NCI-H69 (cell line): ENCODE data around the gene THTPA.

Experiments
- DNase-seq: peaks from one replicate; lab custom pipeline; 2025; lab: John Stamatoyannopoulos, UW

THTPA gene, protein sequence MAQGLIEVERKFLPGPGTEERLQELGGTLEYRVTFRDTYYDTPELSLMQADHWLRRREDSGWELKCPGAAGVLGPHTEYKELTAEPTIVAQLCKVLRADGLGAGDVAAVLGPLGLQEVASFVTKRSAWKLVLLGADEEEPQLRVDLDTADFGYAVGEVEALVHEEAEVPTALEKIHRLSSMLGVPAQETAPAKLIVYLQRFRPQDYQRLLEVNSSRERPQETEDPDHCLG

DNA sequence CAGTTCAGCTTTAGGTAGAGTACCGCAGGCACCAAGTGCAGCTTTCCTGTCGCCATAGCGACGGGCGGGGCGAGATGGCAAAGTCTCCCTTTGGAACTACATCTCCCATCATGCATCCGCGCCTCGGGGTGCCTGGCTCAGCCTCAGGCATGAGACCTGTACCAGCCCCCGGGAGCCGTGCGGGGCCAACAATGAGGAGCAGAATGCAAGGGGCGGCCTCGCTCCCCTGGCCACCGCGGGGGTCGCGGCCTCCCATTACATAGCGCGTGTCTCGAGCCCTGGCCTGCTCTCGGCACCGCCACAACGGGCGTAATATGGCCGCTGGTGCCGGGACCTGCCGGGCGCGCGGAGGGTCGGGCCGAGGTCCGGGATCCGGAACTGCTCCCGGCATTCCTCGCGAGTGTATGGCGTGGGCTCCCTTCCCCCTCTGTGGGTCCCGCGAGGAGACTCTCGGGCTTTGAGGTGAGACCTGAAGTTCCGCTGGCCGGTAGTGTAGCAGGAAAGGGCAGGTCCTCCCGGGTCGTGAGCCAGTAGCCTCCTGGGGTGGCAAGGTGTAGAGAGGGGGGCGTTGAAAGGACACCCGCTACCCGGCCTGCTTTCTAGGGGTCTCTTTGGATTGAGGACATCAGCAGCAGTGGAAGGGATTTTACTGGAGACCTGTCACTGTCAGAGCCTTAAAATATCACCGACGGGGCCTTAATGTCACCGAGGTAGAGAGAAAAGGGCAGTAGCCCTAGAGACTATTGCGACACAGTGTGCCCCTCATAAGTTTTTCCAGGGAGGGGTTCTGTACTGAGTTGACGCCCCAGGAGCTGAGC lies at the start of gene THTPA:
THTPA (plus strand) TSS at position 390 of the 818 bp plus-strand sequence. CDS start 487 bp downstream, outside the sequence.
- peak; percentile 97 for DNase-seq

DNA sequence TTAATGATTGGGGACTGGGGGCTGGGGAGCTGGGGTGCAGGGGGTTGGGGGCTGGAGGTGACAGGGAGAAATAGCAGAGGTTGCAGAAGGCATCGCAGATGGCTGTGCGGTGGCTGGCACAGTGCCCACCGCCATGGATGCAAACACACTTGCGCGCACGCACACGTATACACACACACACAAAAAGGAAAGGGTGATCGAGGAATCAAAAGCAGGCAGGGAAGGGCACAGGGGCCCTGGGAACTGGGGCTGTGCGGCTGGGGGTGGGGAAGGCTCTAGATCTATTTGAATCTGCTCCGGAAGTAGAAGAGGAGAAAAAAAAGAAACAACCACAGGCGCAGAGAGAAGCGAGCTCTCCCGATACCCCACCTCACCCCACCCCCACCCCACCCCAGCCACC lies 43.9 kb upstream of the THTPA start:
- peak; percentile 87 for DNase-seq

DNA sequence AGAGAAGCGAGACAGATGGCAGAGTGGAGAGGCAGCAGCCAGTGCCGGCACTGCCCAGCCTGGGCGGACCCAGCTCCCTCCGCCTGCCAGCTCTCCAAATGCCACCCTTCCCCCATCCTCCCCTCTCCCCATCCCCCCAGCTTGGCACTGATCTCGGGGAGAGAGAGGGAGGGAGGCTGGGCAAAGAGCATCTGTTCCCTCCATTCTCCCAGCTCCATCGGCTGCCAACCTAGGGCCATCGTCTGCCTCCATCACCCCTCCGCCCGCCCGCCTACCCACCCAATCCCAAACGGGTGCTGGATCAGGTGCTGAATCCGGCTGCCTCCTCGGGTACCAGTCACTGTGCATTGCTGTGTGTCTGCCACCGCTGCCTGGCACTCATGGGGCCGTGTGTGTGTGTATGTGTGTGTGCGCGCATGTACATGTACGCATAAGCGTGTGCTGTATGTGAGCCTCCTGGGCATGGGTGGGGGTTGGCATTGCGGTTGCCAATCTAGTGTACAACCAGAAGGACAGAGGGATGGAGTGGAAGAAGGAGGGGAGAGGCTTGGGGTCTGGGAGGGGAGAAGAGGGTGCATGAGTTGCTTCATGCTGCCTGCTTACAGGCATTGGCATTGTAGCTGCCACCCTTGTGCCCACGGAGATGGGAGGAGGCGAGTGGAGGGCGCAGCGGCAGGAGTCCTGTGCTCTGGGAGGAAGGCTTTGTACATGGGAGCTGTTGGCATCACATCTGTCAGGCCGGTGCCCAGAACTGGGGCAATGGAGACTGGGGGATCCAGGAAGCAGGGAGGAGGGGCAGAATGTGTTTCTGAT lies 42.9 kb upstream of the THTPA start:
- DNase-seq: peak; percentile 95

DNA sequence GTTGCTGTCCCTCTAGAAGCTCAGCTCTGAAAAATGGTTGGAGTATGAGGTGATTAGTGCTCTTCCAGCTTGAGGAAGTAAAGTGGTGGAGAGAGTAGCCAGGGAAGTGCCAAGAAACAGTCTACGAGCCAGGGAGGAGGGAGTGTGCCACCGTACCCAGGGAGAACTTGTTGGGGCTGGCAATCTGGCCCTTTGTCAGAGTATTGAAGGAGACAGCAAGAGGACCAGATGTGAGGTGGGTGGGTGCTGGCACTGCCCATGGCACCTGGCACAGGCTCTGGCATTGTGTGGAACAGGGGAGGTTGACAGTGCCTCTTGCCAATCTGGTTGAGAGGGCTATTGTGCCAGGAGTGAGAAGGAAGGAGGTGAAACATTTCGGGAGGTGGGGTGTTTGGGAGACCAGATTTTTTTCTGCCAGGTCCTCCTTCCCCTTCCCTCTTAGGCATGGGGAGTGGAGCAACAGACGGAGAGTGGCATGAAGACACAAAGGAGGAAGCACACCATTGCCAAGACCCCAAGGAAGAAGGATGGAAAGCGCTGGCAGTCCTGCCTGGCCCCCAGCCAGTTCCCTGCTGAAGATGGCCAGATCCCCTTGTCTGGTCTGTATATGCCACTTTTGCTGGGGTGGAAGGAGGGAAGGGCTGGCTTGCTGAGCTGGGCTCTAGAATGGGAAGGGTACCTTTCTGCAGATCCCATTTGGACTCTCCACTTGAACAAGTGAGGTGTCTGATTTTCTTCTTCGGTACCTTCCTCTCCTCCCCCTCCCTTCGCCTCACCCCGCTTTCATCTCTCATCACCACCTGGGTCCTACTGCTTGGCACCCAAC lies 42.0 kb upstream of the THTPA start:
- DNase-seq: peak; percentile 80

DNA sequence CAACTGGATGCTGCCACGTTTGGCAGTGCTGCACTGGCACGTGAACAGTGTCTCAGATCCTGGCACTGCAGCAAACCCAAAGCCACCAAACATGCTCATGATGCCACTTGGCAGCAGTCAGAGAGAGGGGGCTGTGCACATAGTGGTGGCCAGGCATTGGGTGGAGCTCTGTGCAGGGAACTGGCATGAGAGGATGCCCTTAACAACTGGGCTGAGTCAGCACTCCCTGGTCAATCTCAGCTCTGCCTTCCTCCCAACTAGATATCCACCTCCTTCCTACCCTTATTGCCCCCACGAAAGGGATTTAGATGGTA lies 41.5 kb upstream of the THTPA start:
- DNase-seq: peak; percentile 65

DNA sequence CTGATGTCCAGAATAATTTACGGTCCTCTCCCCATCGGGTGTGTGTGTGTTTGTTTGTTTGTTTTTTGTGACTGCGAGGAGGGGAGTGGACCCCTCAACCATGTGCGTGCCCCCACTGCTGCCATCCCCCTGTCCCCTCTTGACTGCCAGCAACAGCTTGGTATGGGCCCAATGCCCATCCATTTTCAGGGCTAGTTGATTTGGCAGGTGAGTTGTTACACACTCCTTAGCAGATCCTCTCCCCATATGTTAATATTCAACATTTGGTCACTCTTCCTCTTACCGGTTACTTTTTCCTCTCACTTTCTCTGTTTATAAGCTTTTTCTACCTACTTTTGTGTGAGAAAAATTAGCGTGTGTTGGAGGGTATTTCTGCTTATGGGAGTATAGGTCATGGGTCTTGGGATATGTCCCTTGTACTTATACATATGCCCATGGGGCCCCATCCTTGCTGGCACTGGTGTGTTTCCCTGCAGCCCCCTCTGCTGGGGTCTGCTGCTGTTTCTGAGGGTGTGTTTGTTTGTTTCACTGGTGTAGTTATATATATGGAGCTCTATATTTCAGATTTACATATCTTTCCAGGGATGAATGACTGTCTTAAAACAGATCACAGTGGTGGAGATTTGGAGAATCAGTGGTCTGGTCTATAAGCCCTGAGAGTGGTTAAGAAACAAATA lies 38.3 kb upstream of the THTPA start:
- peak; percentile 22 for DNase-seq

DNA sequence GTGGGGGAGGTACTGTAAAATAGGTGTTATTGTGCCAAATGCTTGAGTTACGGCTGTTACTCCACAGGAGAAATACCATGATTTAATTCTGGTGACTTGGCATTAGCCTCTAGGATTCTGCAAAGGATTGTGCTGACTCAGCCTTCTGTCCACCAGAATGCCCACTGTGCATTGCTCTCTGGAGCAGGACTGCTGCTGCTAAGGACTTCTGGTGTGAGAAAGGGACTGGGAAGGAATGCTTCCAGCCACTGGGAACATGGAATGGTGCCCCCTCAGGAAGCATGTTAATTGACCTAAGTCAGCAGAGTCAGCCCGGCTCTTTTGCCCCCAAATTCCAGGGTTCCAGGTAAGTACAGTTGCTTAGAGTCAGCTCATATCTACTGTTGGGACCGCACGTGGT lies 37.4 kb upstream of the THTPA start:
- DNase-seq: no peak

DNA sequence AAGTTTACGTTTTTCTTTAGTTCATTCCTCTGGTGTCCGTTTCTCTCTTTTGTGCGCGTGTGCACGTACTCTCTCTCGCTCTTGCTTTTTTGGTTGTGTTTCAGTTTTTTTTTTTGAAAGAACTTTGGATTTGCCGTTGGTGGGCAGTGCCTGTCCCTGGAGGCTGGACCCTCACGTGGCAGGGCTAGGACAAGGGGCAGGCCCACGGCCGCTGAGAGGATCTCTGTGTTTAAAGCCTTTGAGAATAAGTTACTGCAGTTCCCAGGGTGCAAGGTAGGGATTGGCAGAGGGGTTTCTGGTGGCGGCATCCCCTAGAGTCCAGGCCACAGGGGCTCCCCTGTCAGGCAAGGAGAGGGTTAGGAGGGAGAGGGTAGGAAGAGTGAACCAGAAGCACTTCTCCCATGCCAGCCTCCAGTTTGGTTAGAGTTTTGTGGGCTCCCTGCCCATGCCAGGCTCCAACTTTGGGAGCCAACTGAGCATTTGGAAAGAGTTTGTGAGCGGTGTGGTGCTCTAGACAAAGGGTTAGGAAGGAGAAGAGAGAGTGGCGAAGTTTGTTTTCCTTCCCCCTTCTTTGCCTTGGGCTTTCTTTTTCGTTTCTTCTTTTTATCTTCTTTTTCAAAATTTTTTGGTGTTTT lies 35.1 kb upstream of the THTPA start:
- no peak for DNase-seq

DNA sequence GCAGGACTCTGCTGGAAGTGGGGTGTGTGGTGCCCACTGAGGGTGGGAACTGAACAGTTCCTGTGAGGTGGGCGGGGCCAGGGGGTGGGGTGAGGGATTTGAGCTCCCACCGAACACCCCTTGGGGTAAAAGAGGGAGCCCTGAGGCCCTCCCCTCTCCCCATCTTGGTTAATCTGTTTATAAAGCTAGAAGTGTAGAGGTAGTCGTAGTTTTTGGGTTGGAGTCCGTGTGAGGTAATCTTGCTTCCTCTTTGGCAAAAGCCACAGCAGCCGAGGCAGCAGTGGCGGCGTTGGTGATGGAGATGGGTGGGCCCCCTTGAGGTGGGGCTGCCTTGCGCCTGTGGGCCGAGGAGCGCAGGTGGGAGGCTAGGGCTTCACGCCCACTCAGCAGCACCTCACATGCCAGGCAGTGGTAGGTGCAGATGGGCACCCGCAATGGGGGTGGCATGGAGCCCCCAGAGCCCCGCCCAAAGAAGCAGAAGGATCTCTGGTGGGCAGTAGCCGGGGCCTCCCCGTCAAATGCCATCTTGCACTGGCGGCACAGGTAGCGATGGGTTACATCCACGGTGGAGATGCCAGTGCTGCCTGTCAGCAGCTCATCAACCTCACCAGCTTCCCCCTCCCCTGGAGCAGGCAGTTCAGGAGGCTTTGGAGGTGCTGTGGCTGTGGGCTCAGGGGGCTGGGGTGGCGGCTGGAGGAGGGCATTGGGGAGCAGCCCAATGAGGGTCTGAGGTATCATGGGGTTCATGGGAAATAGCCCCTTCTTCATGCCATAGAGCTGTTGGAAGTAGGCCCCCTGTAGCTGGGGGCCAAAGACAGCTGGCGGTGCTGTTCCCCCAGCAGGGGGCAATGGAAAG lies 34.1 kb upstream of the THTPA start:
- DNase-seq: no peak

DNA sequence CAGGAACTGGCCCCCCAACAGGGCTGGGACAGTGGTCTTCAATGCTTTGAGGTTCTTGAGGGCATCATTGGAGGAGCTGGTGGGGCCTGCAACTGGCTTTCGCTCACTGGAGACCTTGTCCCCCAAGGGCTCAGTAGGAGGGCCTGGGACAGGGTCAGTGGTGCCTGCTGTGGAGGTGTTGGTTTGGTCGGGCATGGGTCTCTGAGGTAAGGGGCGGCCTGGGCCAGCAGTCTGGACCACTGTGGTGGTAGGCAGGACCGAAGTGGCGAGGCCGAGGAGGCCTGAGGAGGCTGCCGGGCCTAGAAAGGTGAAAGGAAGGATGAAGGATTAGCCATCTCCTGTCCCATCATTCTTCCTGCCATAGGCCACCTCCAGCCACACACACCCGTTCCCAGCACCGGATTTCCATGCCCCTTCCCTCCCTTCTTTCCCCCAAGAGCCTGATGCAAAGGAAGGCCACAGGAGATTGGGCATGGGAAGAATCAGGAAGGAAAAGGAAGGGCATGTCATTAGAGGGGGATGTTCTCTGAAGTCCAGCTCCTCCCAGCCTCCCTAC lies 33.4 kb upstream of the THTPA start:
- DNase-seq: no peak

DNA sequence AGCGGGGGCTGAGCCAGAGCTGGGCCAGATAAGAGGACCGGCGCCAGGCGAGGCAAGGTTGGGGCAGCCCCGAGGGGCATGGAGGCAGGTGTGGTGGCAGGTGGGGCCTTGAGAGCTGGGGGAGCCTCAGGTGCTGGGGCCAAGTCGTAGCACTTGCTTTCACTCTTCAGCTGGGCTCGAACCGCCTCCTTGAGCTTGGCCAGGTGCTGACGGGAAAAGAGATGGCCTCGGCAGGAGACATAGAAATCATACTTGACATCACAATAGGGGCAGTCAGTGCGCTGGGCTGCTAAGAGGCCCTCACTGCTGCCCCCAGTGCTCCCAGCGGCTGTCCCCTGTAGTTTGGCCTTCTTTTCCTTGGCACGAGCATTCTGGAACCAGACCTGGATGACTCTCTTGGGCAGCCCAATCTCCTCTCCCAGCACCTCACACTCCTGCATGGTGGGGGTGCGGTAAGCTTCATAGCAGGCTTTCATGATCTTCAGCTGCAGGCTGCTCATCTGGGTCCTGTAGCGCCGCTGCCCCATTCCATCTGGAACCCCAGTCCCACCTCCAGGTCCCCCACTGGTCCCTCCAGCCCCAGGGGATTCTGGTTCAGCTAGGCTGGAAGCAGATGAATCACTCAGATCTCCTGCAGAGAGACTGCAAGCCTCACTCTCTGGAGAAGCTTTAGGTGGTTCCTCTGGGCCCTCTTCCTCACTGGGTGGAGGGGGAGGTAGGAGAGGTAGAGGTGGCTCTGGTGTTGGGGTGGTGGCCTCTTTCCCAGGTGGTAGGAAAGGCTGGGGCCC lies 32.6 kb upstream of the THTPA start:
- DNase-seq: peak; percentile 20

DNA sequence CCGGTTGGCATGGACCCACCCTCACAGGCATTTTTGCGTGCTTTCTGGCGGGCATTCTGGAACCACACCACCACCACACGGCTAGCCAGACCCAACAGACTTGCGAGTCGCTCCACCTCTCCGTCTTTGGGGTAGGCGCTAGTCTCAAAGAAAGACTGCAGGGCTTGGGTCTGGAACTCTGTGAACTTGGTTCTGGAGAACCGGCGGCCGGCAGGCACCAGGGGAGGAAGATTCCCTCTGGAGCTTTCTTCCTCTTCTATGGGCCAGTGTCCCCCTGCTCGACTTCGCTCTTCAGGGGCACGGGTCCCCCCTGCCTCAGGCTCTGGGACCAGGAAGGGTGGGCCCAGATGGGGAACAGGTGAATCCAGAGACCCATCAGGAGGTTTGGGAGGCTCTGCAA lies 31.1 kb upstream of the THTPA start:
- DNase-seq: no peak

DNA sequence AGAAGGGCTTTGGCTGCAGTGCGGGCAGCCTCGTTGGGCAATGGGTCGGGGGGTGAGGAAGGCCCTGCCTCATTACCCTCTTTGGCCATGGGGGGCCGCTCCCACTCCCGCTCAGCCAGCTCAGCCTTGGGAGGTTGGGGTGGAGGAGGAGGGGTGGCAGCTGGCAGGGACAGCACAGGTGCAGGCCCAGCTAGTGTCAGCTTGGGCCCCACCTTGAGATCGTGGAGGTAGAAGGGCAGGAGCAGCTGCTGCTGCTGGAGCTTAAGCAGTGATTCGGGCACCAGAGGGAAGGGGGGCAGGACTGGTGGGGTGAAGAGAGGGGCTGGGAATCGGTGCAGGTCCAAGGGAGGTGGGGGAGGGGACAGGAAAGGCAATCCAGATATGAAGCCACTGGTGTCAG lies 30.5 kb upstream of the THTPA start:
- DNase-seq: no peak

DNA sequence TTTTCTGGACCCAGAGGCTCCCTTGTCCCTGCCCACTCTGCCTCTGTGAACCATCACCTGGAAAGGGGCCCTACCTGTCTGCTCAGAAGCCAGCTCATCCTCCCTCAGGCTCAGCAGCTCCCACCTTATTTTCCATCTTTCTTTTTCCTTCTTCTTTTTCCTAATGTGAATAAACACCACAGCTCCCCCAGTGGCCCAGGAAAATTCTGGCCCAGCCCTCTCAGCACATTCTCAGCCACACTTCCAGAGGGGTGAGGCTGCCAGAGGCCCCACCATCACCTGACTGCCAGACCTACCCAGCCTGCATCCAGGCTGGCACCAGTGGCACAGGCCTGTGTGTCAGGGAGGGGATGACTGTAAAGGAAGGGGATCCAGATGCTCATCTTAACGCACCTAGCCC lies 27.5 kb upstream of the THTPA start:
- peak; percentile 16 for DNase-seq

DNA sequence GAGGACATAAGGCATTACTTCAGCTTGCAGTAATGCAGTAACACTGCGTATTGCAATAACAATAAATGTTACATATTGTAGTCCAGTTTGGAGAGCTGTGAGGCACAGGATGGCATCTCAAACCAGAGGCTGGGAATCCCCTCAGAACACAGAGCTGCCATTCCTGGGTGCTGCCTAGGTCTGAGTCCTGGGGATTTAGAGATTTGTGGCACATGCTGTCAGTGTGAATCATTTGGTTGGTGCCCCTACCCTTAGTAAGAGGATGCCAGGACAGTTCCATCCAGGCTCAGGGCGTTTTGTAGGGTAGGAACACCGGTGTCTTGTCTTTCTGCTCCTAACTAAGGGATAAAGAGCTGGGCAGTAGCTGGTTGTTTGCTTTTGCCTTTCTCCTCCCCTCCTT lies 27.1 kb upstream of the THTPA start:
- DNase-seq: no peak

DNA sequence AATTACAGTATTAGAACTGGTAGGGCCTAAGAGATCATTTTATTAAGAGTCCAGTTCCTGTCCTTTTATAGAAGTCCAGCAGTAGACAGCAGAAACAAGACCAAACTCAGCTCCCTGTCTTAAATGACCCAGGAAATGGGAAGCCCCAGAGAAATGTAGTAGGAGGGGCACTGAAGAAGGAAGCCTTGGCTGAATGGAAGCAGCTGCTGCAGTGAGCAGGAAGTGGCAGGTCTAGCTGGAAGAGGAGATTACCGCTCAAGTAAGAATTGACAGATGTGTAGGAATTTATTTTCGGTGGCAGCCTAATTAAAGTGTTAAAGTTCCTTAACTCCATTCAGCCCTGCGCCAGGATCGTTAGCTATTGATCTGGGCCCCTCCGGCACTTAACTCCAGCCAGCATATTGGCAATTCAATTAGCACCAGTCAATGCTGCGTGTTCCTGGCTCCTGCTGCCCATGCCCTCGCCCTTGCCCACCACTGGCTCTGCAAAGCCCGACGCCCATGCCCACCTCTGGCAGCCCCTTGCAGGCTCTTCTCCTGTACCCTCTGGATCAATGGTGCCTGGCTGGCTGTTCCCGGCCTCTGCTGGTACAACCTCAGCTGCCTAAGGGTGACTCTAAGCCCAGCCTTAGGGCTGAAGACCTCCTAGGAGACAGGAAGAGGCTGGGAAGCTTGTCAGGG lies 25.6 kb upstream of the THTPA start:
- peak; percentile 17 for DNase-seq

DNA sequence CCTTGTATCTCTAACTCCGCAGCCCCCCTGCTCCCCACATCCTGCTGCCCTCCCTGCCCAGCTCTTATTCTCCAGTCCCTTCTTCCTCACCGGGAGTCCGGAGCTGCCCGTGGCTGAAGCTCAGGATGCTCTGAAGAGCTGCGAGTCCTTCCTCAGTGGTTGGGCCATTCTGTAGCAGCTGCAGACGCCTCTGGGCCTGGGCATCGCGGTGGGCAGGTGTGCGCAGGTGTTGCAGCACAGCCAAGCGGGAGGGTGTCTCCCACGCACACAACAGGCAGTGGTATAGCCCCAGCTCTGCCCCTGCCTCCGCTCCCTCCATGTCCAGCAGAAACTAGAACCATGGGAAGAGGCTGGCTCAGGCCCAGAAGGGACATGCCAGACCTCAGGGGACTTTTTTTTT lies 24.7 kb upstream of the THTPA start:
- DNase-seq: no peak

DNA sequence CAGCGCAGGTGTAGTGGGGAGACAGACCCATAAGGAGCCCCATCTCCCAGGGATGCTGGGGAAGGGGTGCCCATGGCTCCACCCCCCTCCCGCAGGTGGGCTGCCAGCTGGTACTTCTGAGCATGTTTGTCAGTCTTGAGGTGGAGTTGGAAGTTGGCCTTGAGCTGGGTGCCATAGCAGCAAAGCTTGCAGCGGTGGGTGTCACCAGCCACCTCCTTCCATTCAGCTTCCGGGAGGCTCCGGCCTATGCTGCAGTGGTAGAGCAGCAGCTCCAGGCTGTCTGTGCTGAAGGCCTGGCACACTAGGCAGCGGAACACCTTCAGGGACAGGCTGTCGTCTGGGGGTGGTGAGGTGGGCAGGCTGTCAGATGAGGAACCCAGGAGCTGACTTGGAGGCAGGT lies 23.4 kb upstream of the THTPA start:
- DNase-seq: no peak
